Measurements from ENCODE around the gene SLC13A5.

GRCh38 chr17:6636105-6636504, 77.1 kb downstream of the SLC13A5 start:
- TF ChIP-seq CTCF (IDR thresholded peaks at IDR 0.05) (no peak), POLR2A (IDR thresholded peaks at IDR 0.05) (no peak)
